ENCODE measurements around the gene NRCAM.

NRCAM gene

GRCh38 chr7:108236681-108237415 is 219.4 kb downstream of the NRCAM start:
- Histone ChIP-seq H3K4me1 (ENCODE audit: insufficient read depth, low read length) (peaks cover 45% of the 10 kb centered on the region), H3K9me3 (ENCODE audit: control insufficient read depth, insufficient read depth, low read length) (no peaks in the 10 kb centered on the region), H3K9ac (ENCODE audit: low read depth, low read length) (no peak overlapping the region), H3K36me3 (ENCODE audit: insufficient read depth, low read length) (no peaks in the 10 kb centered on the region)

DNA sequence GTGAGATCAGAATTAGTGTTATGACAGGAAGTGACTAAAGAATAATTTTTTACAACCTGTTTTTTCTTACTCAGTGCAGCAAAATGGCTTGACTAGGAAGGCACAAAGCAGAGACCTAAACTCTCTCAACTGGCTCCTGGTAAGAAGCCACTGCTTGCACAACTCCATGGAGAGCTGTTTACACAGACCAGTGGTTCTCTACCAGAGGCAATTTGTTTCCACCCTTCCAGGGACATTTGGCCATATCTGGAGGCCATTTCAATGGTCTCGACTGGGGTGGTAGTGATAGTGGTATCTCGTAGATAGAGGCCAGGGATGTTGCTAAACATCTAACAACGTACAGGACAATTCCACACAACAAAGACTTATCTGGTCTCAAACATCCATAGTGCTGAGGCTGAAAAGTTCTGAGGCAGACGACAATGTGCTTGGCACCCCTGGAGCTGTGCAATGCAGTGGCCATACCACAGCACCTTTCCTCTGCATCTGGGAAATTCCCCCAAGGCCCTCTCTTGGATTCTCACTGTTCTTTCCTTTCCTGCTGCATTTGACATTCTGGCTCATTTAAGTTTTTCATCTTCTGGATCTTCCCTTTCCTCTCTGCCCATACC is 220.7 kb downstream of the NRCAM start:
- Histone ChIP-seq H3K9me3 (ENCODE audit: control insufficient read depth, insufficient read depth, low read length) (no peaks in the 10 kb centered on the region), H3K36me3 (ENCODE audit: insufficient read depth, low read length) (no peaks in the 10 kb centered on the region), H3K9ac (ENCODE audit: low read depth, low read length) (no peak overlapping the region), H3K4me1 (ENCODE audit: insufficient read depth, low read length) (peaks cover 45% of the 10 kb centered on the region)

DNA sequence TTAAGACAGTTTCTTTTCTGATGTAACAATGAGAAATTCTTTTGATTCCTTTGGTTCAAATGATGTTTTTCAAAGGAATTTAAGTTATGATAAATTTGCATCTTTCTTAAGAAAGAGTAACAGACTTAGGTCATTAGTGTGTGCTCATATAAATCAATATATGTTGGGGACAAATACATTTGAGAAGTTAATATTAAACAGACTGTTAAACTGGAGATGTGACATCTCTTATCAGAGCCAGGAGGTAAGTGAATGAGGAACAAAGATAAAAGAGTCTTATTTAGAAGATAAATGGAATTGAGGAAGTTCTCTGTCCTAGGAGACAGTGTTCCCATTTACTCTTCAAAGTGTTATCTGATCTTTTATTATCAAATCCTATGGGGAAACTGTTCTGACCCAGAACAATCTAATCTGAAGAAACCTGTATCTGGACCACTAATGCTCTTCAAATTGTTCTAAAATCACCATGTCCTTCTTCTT is 221.2 kb downstream of the NRCAM start:
- H3K4me1 ChIP-seq (ENCODE audit: insufficient read depth, low read length) = peaks cover 45% of the 10 kb centered on the region
- H3K9ac ChIP-seq (ENCODE audit: low read depth, low read length) = no peak overlapping the region
- H3K36me3 ChIP-seq (ENCODE audit: insufficient read depth, low read length) = peaks cover 1% of the 10 kb centered on the region; the same call in 1 of the 2 replicates
- H3K9me3 ChIP-seq (ENCODE audit: control insufficient read depth, insufficient read depth, low read length) = no peaks in the 10 kb centered on the region

- Histone ChIP-seq H3K9ac (ENCODE audit: low read depth, low read length) (no peak overlapping the region), H3K36me3 (ENCODE audit: insufficient read depth, low read length) (peaks cover 3% of the 10 kb centered on the region; the same call in 1 of the 2 replicates), H3K4me1 (ENCODE audit: insufficient read depth, low read length) (peaks cover 38% of the 10 kb centered on the region), H3K9me3 (ENCODE audit: control insufficient read depth, insufficient read depth, low read length) (no peaks in the 10 kb centered on the region)
Observed at GRCh38 chr7:108234281-108234680, 222.0 kb downstream of the NRCAM start.

DNA sequence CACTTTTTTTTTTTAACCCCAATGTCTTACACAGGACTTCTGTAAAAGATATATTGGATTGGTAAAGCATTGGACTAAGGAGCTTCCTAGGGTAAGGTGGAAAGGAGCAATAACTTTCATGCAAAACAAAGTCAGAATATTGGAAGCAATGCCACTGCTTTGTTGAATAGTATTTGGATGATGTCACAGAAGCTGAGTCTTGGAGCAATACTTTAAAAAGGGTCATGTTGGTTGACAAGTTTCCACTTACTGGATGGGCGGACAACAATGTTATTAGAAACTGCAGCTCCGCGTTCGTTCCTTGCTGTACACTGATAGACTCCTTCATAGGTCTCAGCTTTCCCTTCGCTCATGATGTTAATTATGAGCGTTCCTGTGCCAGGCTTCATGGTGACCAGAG is 224.2 kb downstream of the NRCAM start:
- Histone ChIP-seq H3K36me3 (ENCODE audit: insufficient read depth, low read length) (peaks cover 3% of the 10 kb centered on the region; the same call in 1 of the 2 replicates), H3K9ac (ENCODE audit: low read depth, low read length) (no peak overlapping the region), H3K9me3 (ENCODE audit: control insufficient read depth, insufficient read depth, low read length) (no peaks in the 10 kb centered on the region), H3K4me1 (ENCODE audit: insufficient read depth, low read length) (peaks cover 22% of the 10 kb centered on the region)

DNA sequence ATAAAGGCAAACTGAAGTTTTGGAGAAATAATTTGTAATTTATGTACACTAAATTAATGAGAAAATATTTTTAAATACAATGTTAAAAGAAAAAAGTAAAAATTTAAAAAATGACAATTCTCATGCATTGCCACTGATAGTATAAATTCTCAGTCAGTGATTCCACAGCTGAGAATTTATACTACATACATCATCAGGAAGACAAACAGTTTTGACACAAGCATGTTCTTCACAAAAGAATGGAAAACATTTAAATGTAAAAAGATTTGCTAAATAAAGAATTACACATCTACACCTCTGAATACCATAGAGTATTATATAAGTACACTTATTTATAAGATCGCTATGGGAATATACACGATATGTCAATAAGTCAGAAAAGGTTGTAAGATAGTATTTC is 225.0 kb downstream of the NRCAM start:
- H3K36me3 ChIP-seq (ENCODE audit: insufficient read depth, low read length) = peaks cover 3% of the 10 kb centered on the region; the same call in 1 of the 2 replicates
- peaks cover 14% of the 10 kb centered on the region for H3K4me1 ChIP-seq (ENCODE audit: insufficient read depth, low read length)
- H3K9ac ChIP-seq (ENCODE audit: low read depth, low read length) = no peak overlapping the region
- H3K9me3 ChIP-seq (ENCODE audit: control insufficient read depth, insufficient read depth, low read length) = no peaks in the 10 kb centered on the region

DNA sequence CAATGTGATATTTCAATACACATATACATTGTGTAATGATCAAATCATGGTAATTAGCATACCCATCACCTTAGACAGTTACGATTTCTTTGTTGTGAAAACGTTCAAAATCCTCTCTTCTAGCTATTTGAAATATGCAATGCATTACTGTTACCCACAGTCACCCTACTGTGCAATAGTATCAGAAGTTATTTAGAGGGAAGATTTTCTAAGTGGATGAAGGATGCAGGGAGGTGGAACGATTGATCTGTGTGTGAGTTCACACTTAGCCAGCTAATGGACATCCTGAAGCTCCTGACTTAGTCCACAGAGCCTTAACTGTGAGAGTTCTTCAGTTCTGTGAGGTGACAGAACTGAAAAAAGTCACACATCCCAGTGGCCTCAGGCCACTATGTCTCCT is 228.9 kb downstream of the NRCAM start:
- Histone ChIP-seq H3K36me3 (ENCODE audit: insufficient read depth, low read length) (peaks cover 3% of the 10 kb centered on the region; the same call in 1 of the 2 replicates), H3K4me1 (ENCODE audit: insufficient read depth, low read length) (peaks cover 8% of the 10 kb centered on the region; the same call in 1 of the 2 replicates), H3K9ac (ENCODE audit: low read depth, low read length) (no peak overlapping the region), H3K9me3 (ENCODE audit: control insufficient read depth, insufficient read depth, low read length) (no peaks in the 10 kb centered on the region)

GRCh38 chr7:108226816-108227299 is 229.4 kb downstream of the NRCAM start:
- no peaks in the 10 kb centered on the region for H3K9me3 ChIP-seq (ENCODE audit: control insufficient read depth, insufficient read depth, low read length)
- peaks cover 9% of the 10 kb centered on the region; the same call in 1 of the 2 replicates for H3K4me1 ChIP-seq (ENCODE audit: insufficient read depth, low read length)
- no peak overlapping the region for H3K9ac ChIP-seq (ENCODE audit: low read depth, low read length)

GRCh38 chr7:108225531-108226181 is 230.6 kb downstream of the NRCAM start:
- Histone ChIP-seq H3K9ac (ENCODE audit: low read depth, low read length) (no peak overlapping the region), H3K9me3 (ENCODE audit: control insufficient read depth, insufficient read depth, low read length) (no peaks in the 10 kb centered on the region), H3K36me3 (ENCODE audit: insufficient read depth, low read length) (peaks cover 3% of the 10 kb centered on the region; the same call in 1 of the 2 replicates), H3K4me1 (ENCODE audit: insufficient read depth, low read length) (peaks cover 9% of the 10 kb centered on the region; the same call in 1 of the 2 replicates)

More at GRCh38 chr7:108226816-108227299, 229.4 kb downstream of the NRCAM start:
- peaks cover 3% of the 10 kb centered on the region; the same call in 1 of the 2 replicates for H3K36me3 ChIP-seq (ENCODE audit: insufficient read depth, low read length)

GRCh38 chr7:108224387-108224786 is 231.8 kb downstream of the NRCAM start:
- Histone ChIP-seq H3K9me3 (ENCODE audit: control insufficient read depth, insufficient read depth, low read length) (no peaks in the 10 kb centered on the region), H3K36me3 (ENCODE audit: insufficient read depth, low read length) (no peaks in the 10 kb centered on the region), H3K4me1 (ENCODE audit: insufficient read depth, low read length) (peaks cover 9% of the 10 kb centered on the region; the same call in 1 of the 2 replicates), H3K9ac (ENCODE audit: low read depth, low read length) (no peak overlapping the region)

GRCh38 chr7:108222236-108222892 is 233.9 kb downstream of the NRCAM start:
- Histone ChIP-seq H3K36me3 (ENCODE audit: insufficient read depth, low read length) (no peaks in the 10 kb centered on the region), H3K9me3 (ENCODE audit: control insufficient read depth, insufficient read depth, low read length) (no peaks in the 10 kb centered on the region), H3K9ac (ENCODE audit: low read depth, low read length) (no peak overlapping the region), H3K4me1 (ENCODE audit: insufficient read depth, low read length) (peaks cover 9% of the 10 kb centered on the region; the same call in 1 of the 2 replicates)

DNA sequence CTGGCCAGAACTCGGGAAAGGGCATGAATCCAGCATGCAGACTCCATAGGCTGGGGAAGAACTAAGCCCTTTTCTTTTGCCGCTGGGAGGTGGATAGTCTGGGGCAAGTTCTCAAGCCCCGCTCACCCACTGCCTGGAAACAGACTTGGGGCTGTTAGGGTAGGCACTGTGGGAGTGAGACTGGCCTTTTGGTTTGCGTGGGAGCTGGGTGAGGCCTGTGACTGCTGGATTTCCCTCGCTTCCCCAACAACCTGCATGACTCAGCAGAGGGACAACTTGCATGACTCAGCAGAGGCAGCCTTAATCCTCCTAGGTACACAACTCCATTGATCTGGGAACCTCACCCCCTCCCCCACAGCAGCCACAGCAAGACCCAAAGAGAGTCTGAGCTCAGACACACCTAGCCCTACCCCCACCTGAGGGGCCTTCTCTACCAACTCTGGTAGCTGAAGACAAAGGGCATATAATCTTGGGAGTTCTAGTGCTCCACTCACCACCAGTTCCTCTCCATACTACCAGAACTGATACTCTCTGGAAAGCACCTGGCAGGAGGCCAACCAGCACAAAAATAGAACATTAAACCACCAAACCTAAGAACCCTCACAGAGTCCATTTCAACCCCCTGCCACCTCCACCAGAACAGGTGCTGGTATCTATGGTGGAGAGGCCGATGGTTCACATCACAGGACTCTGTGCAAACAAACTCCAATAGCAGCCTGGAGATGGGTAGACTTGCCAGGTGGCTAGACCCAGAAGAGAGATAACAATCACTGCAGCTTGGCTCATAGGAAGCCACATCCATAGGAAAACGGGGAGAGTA is 244.6 kb downstream of the NRCAM start:
- Histone ChIP-seq H3K9ac (ENCODE audit: low read depth, low read length) (no peak overlapping the region), H3K4me1 (ENCODE audit: insufficient read depth, low read length) (peaks cover 4% of the 10 kb centered on the region; the same call in 1 of the 2 replicates), H3K36me3 (ENCODE audit: insufficient read depth, low read length) (no peaks in the 10 kb centered on the region)

DNA sequence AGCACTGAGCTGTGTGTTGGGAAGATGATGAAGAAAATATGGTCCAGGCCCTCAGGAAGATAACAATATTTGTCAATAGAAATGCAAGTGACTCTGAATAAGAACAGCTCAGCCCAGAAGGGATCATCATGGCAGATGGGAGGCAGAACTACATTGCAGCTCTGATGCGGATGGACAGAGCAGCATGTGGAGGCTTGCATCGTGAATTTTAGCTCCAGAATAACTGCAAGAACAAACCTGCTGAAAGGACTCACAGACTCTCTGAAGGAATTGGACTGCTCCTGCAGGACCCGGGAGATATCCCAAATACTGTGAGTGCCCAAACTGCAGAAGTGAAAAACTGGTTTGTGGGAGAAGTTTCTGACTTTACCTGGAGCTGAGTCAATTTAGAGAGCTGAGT is 245.4 kb downstream of the NRCAM start:
- peaks cover 4% of the 10 kb centered on the region; the same call in 1 of the 2 replicates for H3K4me1 ChIP-seq (ENCODE audit: insufficient read depth, low read length)
- H3K9me3 ChIP-seq (ENCODE audit: control insufficient read depth, insufficient read depth, low read length) = peaks cover 3% of the 10 kb centered on the region
- H3K36me3 ChIP-seq (ENCODE audit: insufficient read depth, low read length) = no peaks in the 10 kb centered on the region
- H3K9ac ChIP-seq (ENCODE audit: low read depth, low read length) = no peak overlapping the region

More for the DNA sequence above, 244.6 kb downstream of the NRCAM start:
- H3K9me3 ChIP-seq (ENCODE audit: control insufficient read depth, insufficient read depth, low read length) = peaks cover 3% of the 10 kb centered on the region

Data from ES-I3 (cell line).